Measurements from ENCODE around the gene ABCA5. TPM values are rescaled to one million over a fixed set of nuclear protein-coding genes. Genes with fewer than 3 reads are reported as not detected.

ABCA5 gene
- polyA plus RNA-seq, 1 of the 3 experiments (the other 2 are of a cell fraction): 2.0 TPM

- H2AFZ ChIP-seq (ENCODE audit: low read depth): no peak overlapping the region
- TF ChIP-seq REST (IDR thresholded peaks at IDR 0.05; ENCODE audit: low read depth, low read length) (no peak), EP300 (IDR thresholded peaks at IDR 0.05; ENCODE audit: borderline replicate concordance in 1 of 2, low read depth in 1 of 2, low read length in 1 of 2) (no peak), JUND (IDR thresholded peaks at IDR 0.05) (no peak), SIN3A (IDR thresholded peaks at IDR 0.05; ENCODE audit: borderline replicate concordance, low read depth, low read length) (no peak), ZBTB33 (IDR thresholded peaks at IDR 0.05; ENCODE audit: borderline replicate concordance, low read depth) (no peak), TCF12 (IDR thresholded peaks at IDR 0.05) (no peak), RFX5 (IDR thresholded peaks at IDR 0.05; ENCODE audit: low read length) (no peak), CTCF (IDR thresholded peaks at IDR 0.05) (no peak), FOSL2 (IDR thresholded peaks at IDR 0.05; ENCODE audit: borderline replicate concordance, low read depth) (no peak), MEF2A (IDR thresholded peaks at IDR 0.05; ENCODE audit: borderline replicate concordance, low read depth) (no peak), TEAD4 (IDR thresholded peaks at IDR 0.05; ENCODE audit: borderline replicate concordance, insufficient read depth) (no peak), TAF1 (IDR thresholded peaks at IDR 0.05; ENCODE audit: borderline replicate concordance, low read depth, low read length) (no peak), USF2 (IDR thresholded peaks at IDR 0.05; ENCODE audit: borderline replicate concordance, low read depth, low read length) (no peak), FOXM1 (IDR thresholded peaks at IDR 0.05; ENCODE audit: low read depth) (no peak), GABPA (IDR thresholded peaks at IDR 0.05; ENCODE audit: low read depth) (no peak), NFIC (IDR thresholded peaks at IDR 0.05; ENCODE audit: borderline replicate concordance) (no peak)
- no peaks in the 10 kb centered on the region for H4K20me1 ChIP-seq (ENCODE audit: insufficient read depth)
- H3K79me2 ChIP-seq (ENCODE audit: insufficient read depth): no peaks in the 10 kb centered on the region
- CTCF ChIA-PET: interaction anchor here (1.4 to 6.2 kb wide), 3 partner anchors 14 to 33 kb away, joined by 3 to 63 read pairs (median 3); no protein-coding TSS in a partner anchor
- no peak overlapping the region for H3K27ac ChIP-seq (ENCODE audit: low read depth in 2 of 2, low read length in 1 of 2)
- no peaks in the 10 kb centered on the region for H3K4me1 ChIP-seq (ENCODE audit: control insufficient read depth in 1 of 2, insufficient read depth in 2 of 2, low read depth in 1 of 2, low read length in 1 of 2)
- H3K9me3 ChIP-seq: peaks cover 8% of the 10 kb centered on the region; the same call in 1 of the 2 replicates
- no peak overlapping the region for H3K4me3 ChIP-seq (ENCODE audit: low read depth in 2 of 2, low read length in 1 of 2)
- no peak for DNase-seq
- no peaks in the 10 kb centered on the region for H3K27me3 ChIP-seq (ENCODE audit: insufficient read depth)
- WGBS (ENCODE audit: low lambda C conversion rate): 33% methylated on average over 1 of the region's 1 CpG
- no peaks in the 10 kb centered on the region for H3K36me3 ChIP-seq (replicated peaks in 1 of 2; ENCODE audit: control insufficient read depth in 1 of 2, insufficient read depth in 2 of 2, low read length in 1 of 2)
- H3K9me2 ChIP-seq: no peaks in the 10 kb centered on the region
- H3K9ac ChIP-seq: no peak overlapping the region
- H3F3A ChIP-seq (replicated peaks; ENCODE audit: insufficient read depth): no peaks in the 10 kb centered on the region
- H3K4me2 ChIP-seq: no peak overlapping the region
- POLR2A ChIA-PET: interaction anchor here (0.7 kb wide), 1 partner anchor 28 kb away, joined by 4 read pairs; no protein-coding TSS in a partner anchor
Observed at GRCh38 chr17:69231521-69231920, 95.4 kb downstream of the ABCA5 start.

All from SK-N-SH (cell line).